ENCODE measurements around the gene C17orf50. TPM values are rescaled to one million over a fixed set of nuclear protein-coding genes. Genes with fewer than 3 reads are reported as not detected.

Gene C17orf50
- total RNA-seq, 1 experiment from 2014 or later, result not detected

GRCh38 chr17:35773129-35773528, 12.4 kb downstream of the C17orf50 start:
- Histone ChIP-seq H4K20me1 (ENCODE audit: insufficient read depth) (no peaks in the 10 kb centered on the region), H2AFZ (ENCODE audit: low read depth, low read length, poor library complexity, severe bottlenecking) (no peak overlapping the region), H3K36me3 (ENCODE audit: control insufficient read depth in 1 of 2, insufficient read depth in 2 of 2, low read length in 2 of 2) (no peaks in the 10 kb centered on the region), H3K79me2 (ENCODE audit: insufficient read depth, low read length) (no peaks in the 10 kb centered on the region), H3K27ac (ENCODE audit: low read depth, low read length) (no peak overlapping the region), H3K4me2 (ENCODE audit: low read length) (no peak overlapping the region), H3K9ac (ENCODE audit: low read length) (no peak overlapping the region), H3K9me3 (ENCODE audit: control insufficient read depth in 1 of 2, insufficient read depth in 1 of 2, low read depth in 1 of 2, low read length in 2 of 2) (no peaks in the 10 kb centered on the region), H3K27me3 (ENCODE audit: insufficient read depth, low read length) (no peaks in the 10 kb centered on the region), H3K9me2 (ENCODE audit: insufficient read depth) (no peaks in the 10 kb centered on the region), H3K4me3 (replicated peaks in 1 of 2; ENCODE audit: low read depth in 1 of 2, low read length in 2 of 2) (no peak overlapping the region), H3K4me1 (ENCODE audit: control insufficient read depth in 1 of 2, insufficient read depth in 2 of 2, low read length in 2 of 2) (no peaks in the 10 kb centered on the region)
- TF ChIP-seq CBX3 (IDR thresholded peaks at IDR 0.05; ENCODE audit: low read depth), result no peak
- no peak for TF ChIP-seq EZH2 (IDR thresholded peaks at IDR 0.05)
- no peak for TF ChIP-seq JUND (IDR thresholded peaks at IDR 0.05)
- TF ChIP-seq SIN3A (IDR thresholded peaks at IDR 0.05; ENCODE audit: low read depth), result no peak
- TF ChIP-seq EZH2phosphoT487 (IDR thresholded peaks at IDR 0.05; ENCODE audit: borderline replicate concordance), result no peak
- no peak for TF ChIP-seq POLR2AphosphoS5 (IDR thresholded peaks at IDR 0.05; ENCODE audit: low read depth, low read length)
- no peak for TF ChIP-seq SRF (IDR thresholded peaks at IDR 0.05; ENCODE audit: low read depth)
- no peak for TF ChIP-seq YY1 (IDR thresholded peaks at IDR 0.05; ENCODE audit: extremely low read depth, insufficient replicate concordance, low read depth, low read length)
- no peak for TF ChIP-seq REST (IDR thresholded peaks at IDR 0.05; ENCODE audit: low read depth)
- no peak for TF ChIP-seq CTCF (IDR thresholded peaks at IDR 0.05 in 2 of 3, conservative IDR thresholded peaks at IDR 0.05 in 1 of 3; ENCODE audit: borderline replicate concordance in 1 of 3, insufficient read depth in 1 of 3, low read depth in 2 of 3, low read length in 2 of 3)
- no peak for TF ChIP-seq MAX (IDR thresholded peaks at IDR 0.05)
- no peak for TF ChIP-seq POLR2A (IDR thresholded peaks at IDR 0.05; ENCODE audit: borderline replicate concordance, extremely low read depth, insufficient read depth, insufficient read length)
- TF ChIP-seq ZBTB33 (IDR thresholded peaks at IDR 0.05; ENCODE audit: extremely low read depth, insufficient replicate concordance, low read length), result no peak
- TF ChIP-seq TCF7L2 (IDR thresholded peaks at IDR 0.05; ENCODE audit: borderline replicate concordance, extremely low read depth, insufficient read depth, insufficient read length), result no peak
- no peak for TF ChIP-seq CEBPB (IDR thresholded peaks at IDR 0.05; ENCODE audit: low read depth)
- no peak for TF ChIP-seq RAD21 (IDR thresholded peaks at IDR 0.05; ENCODE audit: low read depth)
- intact Hi-C loops (cut with micrococcal nuclease), result no loop called here
- ChIA-PET POLR2A (no interaction called here), RAD21 (ENCODE audit: low non-redundant PET in 1 of 2, low total read pairs in 2 of 2, uncharacterized antibody in 2 of 2, unreplicated experiment in 2 of 2) (no interaction called here), CTCF (interaction anchor here (1.1 kb wide), 1 partner anchor 9 kb away, joined by 3 read pairs; no protein-coding TSS in a partner anchor)
- ATAC-seq (no peak), DNase-seq (ENCODE audit: low read depth, low spot score) (no peak)
- no TSS peak for BruUV-seq (replicated peaks)

All from HCT116 (cell line).